Measurements from ENCODE around the gene SPATA17.

Gene SPATA17

GRCh38 chr1:217721692-217722091 is 90.5 kb downstream of the SPATA17 start:
- Histone ChIP-seq H3K27ac (ENCODE audit: extremely low read depth, low read depth, low read length) (no peak overlapping the region), H3K9me3 (ENCODE audit: control insufficient read depth, insufficient read depth, low read depth, low read length) (no peaks in the 10 kb centered on the region), H3K36me3 (ENCODE audit: control insufficient read depth in 2 of 2, insufficient read depth in 1 of 2, low read length in 2 of 2) (no peaks in the 10 kb centered on the region), H3K4me3 (ENCODE audit: low read depth, low read length) (no peak overlapping the region), H3K4me1 (ENCODE audit: control insufficient read depth, insufficient read depth, low read length) (no peaks in the 10 kb centered on the region)
- no peak for TF ChIP-seq ZNF558 (tag by site-specific recombination; IDR thresholded peaks at IDR 0.05)
- TF ChIP-seq, protein P1, sequence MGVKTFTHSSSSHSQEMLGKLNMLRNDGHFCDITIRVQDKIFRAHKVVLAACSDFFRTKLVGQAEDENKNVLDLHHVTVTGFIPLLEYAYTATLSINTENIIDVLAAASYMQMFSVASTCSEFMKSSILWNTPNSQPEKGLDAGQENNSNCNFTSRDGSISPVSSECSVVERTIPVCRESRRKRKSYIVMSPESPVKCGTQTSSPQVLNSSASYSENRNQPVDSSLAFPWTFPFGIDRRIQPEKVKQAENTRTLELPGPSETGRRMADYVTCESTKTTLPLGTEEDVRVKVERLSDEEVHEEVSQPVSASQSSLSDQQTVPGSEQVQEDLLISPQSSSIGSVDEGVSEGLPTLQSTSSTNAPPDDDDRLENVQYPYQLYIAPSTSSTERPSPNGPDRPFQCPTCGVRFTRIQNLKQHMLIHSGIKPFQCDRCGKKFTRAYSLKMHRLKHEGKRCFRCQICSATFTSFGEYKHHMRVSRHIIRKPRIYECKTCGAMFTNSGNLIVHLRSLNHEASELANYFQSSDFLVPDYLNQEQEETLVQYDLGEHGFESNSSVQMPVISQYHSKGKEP (tag by site-specific recombination; IDR thresholded peaks at IDR 0.05), result no peak
- no peak for TF ChIP-seq IKZF3 (tag by site-specific recombination; IDR thresholded peaks at IDR 0.05)
- TF ChIP-seq ZNF26 (tag by site-specific recombination; IDR thresholded peaks at IDR 0.05), result no peak
- TF ChIP-seq ZNF148 (tag by site-specific recombination; IDR thresholded peaks at IDR 0.05; ENCODE audit: borderline replicate concordance), result no peak
- TF ChIP-seq ZNF513 (tag by site-specific recombination; IDR thresholded peaks at IDR 0.05), result no peak
- TF ChIP-seq, protein P2, sequence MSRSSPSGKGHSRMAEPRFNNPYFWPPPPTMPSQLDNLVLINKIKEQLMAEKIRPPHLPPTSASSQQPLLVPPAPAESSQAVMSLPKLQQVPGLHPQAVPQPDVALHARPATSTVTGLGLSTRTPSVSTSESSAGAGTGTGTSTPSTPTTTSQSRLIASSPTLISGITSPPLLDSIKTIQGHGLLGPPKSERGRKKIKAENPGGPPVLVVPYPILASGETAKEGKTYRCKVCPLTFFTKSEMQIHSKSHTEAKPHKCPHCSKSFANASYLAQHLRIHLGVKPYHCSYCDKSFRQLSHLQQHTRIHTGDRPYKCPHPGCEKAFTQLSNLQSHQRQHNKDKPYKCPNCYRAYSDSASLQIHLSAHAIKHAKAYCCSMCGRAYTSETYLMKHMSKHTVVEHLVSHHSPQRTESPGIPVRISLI (tag by site-specific recombination; IDR thresholded peaks at IDR 0.05), result no peak
- TF ChIP-seq ZNF549 (tag by site-specific recombination; IDR thresholded peaks at IDR 0.05), result no peak
- ChIA-PET CTCF (interaction anchor here (0.6 kb wide), 2 partner anchors 178 to 914 kb away, joined by 3 read pairs; no protein-coding TSS in a partner anchor), POLR2A (no interaction called here)

- ChIA-PET POLR2A (no interaction called here), CTCF (interaction anchor here (1.1 kb wide), 1 partner anchor 11 kb away, joined by 3 read pairs; no protein-coding TSS in a partner anchor)
- no peaks in the 10 kb centered on the region for H3K9me3 ChIP-seq (ENCODE audit: control insufficient read depth, insufficient read depth, low read depth, low read length)
- H3K27ac ChIP-seq (ENCODE audit: extremely low read depth, low read depth, low read length), result no peak overlapping the region
- H3K36me3 ChIP-seq (ENCODE audit: control insufficient read depth in 2 of 2, insufficient read depth in 1 of 2, low read length in 2 of 2), result no peaks in the 10 kb centered on the region
- no peak overlapping the region for H3K4me3 ChIP-seq (ENCODE audit: low read depth, low read length)
- TF ChIP-seq ZNF830 (tag by site-specific recombination; IDR thresholded peaks at IDR 0.05; ENCODE audit: low read depth) (no peak), ZNF624 (tag by site-specific recombination; IDR thresholded peaks at IDR 0.05) (no peak), ZNF10 (tag by site-specific recombination; IDR thresholded peaks at IDR 0.05) (no peak), ZSCAN16 (tag by site-specific recombination; IDR thresholded peaks at IDR 0.05) (no peak), ZNF768 (tag by site-specific recombination; IDR thresholded peaks at IDR 0.05) (no peak), GFI1B (tag by site-specific recombination; IDR thresholded peaks at IDR 0.05) (no peak), ZNF16 (tag by site-specific recombination; IDR thresholded peaks at IDR 0.05; ENCODE audit: low read depth) (no peak), PRDM6 (tag by site-specific recombination; IDR thresholded peaks at IDR 0.05) (no peak), SP3 (tag by site-specific recombination; IDR thresholded peaks at IDR 0.05) (no peak), ZIC2 (tag by site-specific recombination; IDR thresholded peaks at IDR 0.05) (no peak)
- TF ChIP-seq, protein P3, sequence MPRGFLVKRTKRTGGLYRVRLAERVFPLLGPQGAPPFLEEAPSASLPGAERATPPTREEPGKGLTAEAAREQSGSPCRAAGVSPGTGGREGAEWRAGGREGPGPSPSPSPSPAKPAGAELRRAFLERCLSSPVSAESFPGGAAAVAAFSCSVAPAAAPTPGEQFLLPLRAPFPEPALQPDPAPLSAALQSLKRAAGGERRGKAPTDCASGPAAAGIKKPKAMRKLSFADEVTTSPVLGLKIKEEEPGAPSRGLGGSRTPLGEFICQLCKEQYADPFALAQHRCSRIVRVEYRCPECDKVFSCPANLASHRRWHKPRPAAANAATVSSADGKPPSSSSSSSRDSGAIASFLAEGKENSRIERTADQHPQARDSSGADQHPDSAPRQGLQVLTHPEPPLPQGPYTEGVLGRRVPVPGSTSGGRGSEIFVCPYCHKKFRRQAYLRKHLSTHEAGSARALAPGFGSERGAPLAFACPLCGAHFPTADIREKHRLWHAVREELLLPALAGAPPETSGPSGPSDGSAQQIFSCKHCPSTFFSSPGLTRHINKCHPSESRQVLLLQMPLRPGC (tag by site-specific recombination; IDR thresholded peaks at IDR 0.05), result no peak
- TF ChIP-seq, protein P4, sequence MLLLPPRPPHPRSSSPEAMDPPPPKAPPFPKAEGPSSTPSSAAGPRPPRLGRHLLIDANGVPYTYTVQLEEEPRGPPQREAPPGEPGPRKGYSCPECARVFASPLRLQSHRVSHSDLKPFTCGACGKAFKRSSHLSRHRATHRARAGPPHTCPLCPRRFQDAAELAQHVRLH (tag by site-specific recombination; IDR thresholded peaks at IDR 0.05), result no peak
- no peaks in the 10 kb centered on the region for H3K4me1 ChIP-seq (ENCODE audit: control insufficient read depth, insufficient read depth, low read length)
These were observed 103.8 kb downstream of the SPATA17 start for GRCh38 chr1:217734973-217735372.

Data from HEK293 (cell line).